Spleen (tissue), 11 donors: ENCODE results near the gene CCDC12. TPM values are rescaled to one million over a fixed set of nuclear protein-coding genes. Genes with fewer than 3 reads are reported as not detected.

Source experiments
- DNase-seq: peaks from one replicate; pipeline ENCODE4 v3.0.0-alpha.2; 2020
- H3K27ac ChIP-seq, 8 donors: fragments of 200-600 bp; sonication (generic) in 7 of 8; 1 replicate in 4 of 8; 2 replicates in 4 of 8; pipeline versions ENCODE4 v1.5.0 to v1.8.0; 2016 to 2021; ENCODE audit warnings: inconsistent platforms in 4 of 8, mild to moderate bottlenecking in 4 of 8, moderate library complexity in 1 of 8
- H3K27me3 ChIP-seq, 7 donors: fragments of 200-600 bp; sonication (generic) in 6 of 7; replicated peaks in 1 of 7; 1 replicate in 4 of 7; 2 replicates in 3 of 7; pipeline versions ENCODE4 v1.5.0 to v1.8.0; 2016 to 2021; ENCODE audit warnings: inconsistent platforms in 3 of 7, mild to moderate bottlenecking in 1 of 7
- H3K36me3 ChIP-seq, 6 donors: fragments of 200-600 bp; sonication (generic) in 5 of 6; 1 replicate in 4 of 6; 2 replicates in 2 of 6; pipeline versions ENCODE4 v1.5.0 to v1.8.0; 2016 to 2021; ENCODE audit warnings: inconsistent platforms in 2 of 6
- H3K4me1 ChIP-seq, 6 donors: fragments of 200-600 bp; sonication (generic) in 5 of 6; 1 replicate in 3 of 6; 2 replicates in 3 of 6; pipeline versions ENCODE4 v1.5.0 to v1.8.0; 2016 to 2021; ENCODE audit warnings: inconsistent platforms in 3 of 6
- H3K4me3 ChIP-seq, 8 donors: fragments of 200-600 bp; sonication (generic) in 7 of 8; 1 replicate in 4 of 8; 2 replicates in 4 of 8; pipeline versions ENCODE4 v1.5.0 to v1.8.0; 2016 to 2021; ENCODE audit warnings: inconsistent platforms in 4 of 8, mild to moderate bottlenecking in 4 of 8, moderate library complexity in 2 of 8
- H3K9me3 ChIP-seq, 8 donors: fragments of 200-600 bp; sonication (generic) in 7 of 8; 1 replicate in 4 of 8; 2 replicates in 4 of 8; pipeline versions ENCODE4 v1.5.0 to v1.8.0; 2016 to 2021; ENCODE audit warnings: inconsistent platforms in 4 of 8
- POLR2A ChIP-seq, 3 donors: fragments of 450-650 bp; IDR thresholded peaks; one replicate each; pipeline ENCODE4 v1.5.1; 2017; ENCODE audit warnings: antibody characterized with exemption in 3 of 3, mild to moderate bottlenecking in 1 of 3
- POLR2AphosphoS5 ChIP-seq, 3 donors: sonication (generic); formaldehyde crosslinking; IDR thresholded peaks; one replicate each; pipeline ENCODE4 v1.5.1; 2017; ENCODE audit warnings: antibody characterized with exemption in 3 of 3
- WGBS, 5 donors: extraction: QIAGEN DNeasy Blood & Tissue Kit in 3 of 5; methylation state at CpG; one replicate each; pipeline versions ENCODE4 v1.1.5 to v1.1.7; 2013 to 2018; 5-methylcytosine and 5-hydroxymethylcytosine counted together
- intact Hi-C: fragments of 100-400 bp; cut with DNase I; formaldehyde crosslinking; loops from one replicate; pipeline ENCODE4 v1.15.0; 2023; ENCODE audit warnings: low total_unique reads
- polyA plus RNA-seq, 3 donors: library from polyadenylated mRNA; stranded (reverse); fragments of 200-250 nt; gene quantifications; one replicate each; pipeline ENCODE4 v1.2.1, GENCODE V29; 2013
- total RNA-seq, 7 donors: library from RNA; depleted of rRNA in 3 of 7; stranded (reverse); fragments of >200 nt in 3 of 7; fragmentation: NEBNext Ultra II Directional in 4 of 7; extraction: Animal tissue kit (Norgen Biotek cat#: 25700) in 4 of 7; gene quantifications; one replicate each; pipeline versions ENCODE4 v1.1.0 to v1.2.1, GENCODE V29; 2016 to 2021
- TF ChIP-seq, protein P1 (sequence below), 11 experiments: fragments of 200-600 bp in 7 of 11; fragments of 450-650 bp in 4 of 11; sonication (generic) in 4 of 11; IDR thresholded peaks in 8 of 11; conservative IDR thresholded peaks in 3 of 11; 1 replicate in 7 of 11; 2 replicates in 4 of 11; pipeline versions ENCODE4 v1.4.0 to v1.8.0; 2016 to 2021; ENCODE audit warnings: antibody characterized with exemption in 11 of 11, inconsistent platforms in 4 of 11, mild to moderate bottlenecking in 1 of 11
- donor health status: healthy with polysubstance abuse.
- donor health status: DM: no; HTN: no; CAD: no; lungs with moderate emphysema.
- donor health status: DM: no; HTN: no; CAD: no.
- donor health status: Bipolar disorder and iron deficiency.
- donor health status: healthy.
- donor health status: DM: no; HTN: no; CAD: no.
- donor health status: DM: yes; HTN: yes; CAD: no.

Gene CCDC12
- total and polyA plus RNA-seq, 10 donors: 36.5 to 124 (median 55.7) TPM

DNA sequence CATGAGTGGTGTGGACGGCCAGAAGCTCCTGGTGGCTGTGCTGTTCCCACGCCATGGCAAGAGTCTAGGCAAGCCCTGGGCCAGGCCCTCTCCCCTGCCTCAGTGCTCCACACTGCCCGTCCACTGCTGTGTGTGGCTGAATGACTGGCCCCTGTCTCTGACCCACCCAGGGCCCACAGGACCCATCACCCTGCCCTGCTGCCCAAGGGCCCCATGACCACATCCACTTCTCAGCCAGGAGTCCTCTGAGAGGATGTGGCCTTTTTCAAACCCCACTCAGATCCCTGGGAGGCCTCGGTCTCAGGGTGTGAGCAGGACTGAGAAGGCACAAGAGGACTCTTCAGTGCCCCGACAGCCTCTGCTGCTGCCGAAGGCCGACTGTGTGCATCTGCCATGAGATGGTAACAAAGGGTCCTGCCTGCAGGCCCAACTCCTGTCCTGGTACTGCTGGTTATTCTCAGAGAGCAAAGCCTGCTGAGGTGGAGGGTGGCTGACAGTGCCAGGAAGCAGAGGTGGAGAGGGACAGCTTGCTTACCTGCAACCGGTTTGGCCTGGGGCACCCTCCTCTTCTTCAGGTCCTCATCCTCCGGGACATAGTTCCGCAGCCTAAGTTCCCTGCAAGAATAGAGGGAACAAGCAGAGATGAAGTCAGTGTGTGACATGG lies 51.5 kb downstream of the CCDC12 start:
- TF ChIP-seq, protein P1, sequence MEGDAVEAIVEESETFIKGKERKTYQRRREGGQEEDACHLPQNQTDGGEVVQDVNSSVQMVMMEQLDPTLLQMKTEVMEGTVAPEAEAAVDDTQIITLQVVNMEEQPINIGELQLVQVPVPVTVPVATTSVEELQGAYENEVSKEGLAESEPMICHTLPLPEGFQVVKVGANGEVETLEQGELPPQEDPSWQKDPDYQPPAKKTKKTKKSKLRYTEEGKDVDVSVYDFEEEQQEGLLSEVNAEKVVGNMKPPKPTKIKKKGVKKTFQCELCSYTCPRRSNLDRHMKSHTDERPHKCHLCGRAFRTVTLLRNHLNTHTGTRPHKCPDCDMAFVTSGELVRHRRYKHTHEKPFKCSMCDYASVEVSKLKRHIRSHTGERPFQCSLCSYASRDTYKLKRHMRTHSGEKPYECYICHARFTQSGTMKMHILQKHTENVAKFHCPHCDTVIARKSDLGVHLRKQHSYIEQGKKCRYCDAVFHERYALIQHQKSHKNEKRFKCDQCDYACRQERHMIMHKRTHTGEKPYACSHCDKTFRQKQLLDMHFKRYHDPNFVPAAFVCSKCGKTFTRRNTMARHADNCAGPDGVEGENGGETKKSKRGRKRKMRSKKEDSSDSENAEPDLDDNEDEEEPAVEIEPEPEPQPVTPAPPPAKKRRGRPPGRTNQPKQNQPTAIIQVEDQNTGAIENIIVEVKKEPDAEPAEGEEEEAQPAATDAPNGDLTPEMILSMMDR (IDR thresholded peaks at IDR 0.05 in 8 of 11, conservative IDR thresholded peaks at IDR 0.05 in 3 of 11): no peak
- peak in 1 of 3 donors; percentile 45 for TF ChIP-seq POLR2AphosphoS5 (IDR thresholded peaks at IDR 0.05)
- no peak for TF ChIP-seq POLR2A (IDR thresholded peaks at IDR 0.05)
- DNase-seq: peak; percentile 69
- intact Hi-C loops: no loop called here
- H3K27ac ChIP-seq: peak overlapping the region in 5 of 8 donors; percentile 82 to 89 (median 87)
- WGBS, 5 donors: 88 to 91% (median 89%) methylated on average over 7 to 10 of the region's 10 CpGs
- peaks cover 0 to 9% (median 0%) of the 10 kb centered on the region in 8 donors for H3K9me3 ChIP-seq
- H3K4me1 ChIP-seq: peaks cover 44 to 73% (median 68%) of the 10 kb centered on the region in 6 donors
- H3K4me3 ChIP-seq: no peak overlapping the region
- no peaks in the 10 kb centered on the region for H3K27me3 ChIP-seq
- peaks cover 2 to 67% (median 56%) of the 10 kb centered on the region in 6 donors for H3K36me3 ChIP-seq

DNA sequence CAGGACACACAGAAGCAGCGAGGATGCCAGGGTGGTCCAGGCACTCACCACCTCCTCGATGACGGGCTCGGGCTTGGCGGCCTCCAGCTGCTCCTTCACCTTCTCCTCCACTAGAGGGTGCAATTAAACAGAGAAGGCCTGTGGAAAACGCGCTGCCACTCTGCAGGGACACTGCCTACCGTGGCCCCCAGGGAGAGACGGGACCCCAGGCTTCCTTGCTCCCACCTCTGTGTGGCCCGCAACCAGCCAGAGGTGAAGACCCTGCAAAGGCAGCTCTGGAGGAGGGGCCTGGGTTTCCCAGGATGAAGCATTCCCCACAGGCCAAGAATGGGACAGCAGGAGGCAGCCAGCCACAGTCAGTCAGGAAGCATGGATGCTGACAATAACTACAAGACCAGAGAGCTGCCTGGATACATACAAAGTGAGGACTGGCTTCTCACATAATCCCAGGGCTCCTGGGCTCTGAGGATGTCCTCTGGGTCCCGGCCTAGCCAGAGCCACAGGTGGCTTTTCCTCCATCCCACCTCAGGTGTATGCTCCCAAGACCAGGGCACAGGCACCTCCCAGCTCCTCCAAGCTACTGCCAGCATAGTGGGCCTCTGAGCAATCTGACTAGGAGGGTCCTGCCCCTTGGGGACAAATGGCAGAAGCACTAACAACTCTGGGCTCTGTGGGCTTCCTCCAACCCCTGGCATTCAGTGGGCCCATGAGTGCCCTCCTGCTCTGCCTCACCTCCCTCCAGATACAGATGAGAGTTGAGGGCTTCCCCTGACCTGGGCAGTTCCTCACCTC lies 52.8 kb downstream of the CCDC12 start:
- TF ChIP-seq, protein P1 (IDR thresholded peaks at IDR 0.05 in 8 of 11, conservative IDR thresholded peaks at IDR 0.05 in 3 of 11): peak; percentile 39 to 85 (median 71)
- TF ChIP-seq POLR2AphosphoS5 (IDR thresholded peaks at IDR 0.05) (peak in 2 of 3 donors; percentile 35 to 60), POLR2A (IDR thresholded peaks at IDR 0.05) (no peak)
- Histone ChIP-seq H3K4me3 (no peak overlapping the region), H3K9me3 (peaks cover 0 to 4% (median 0%) of the 10 kb centered on the region in 8 donors), H3K4me1 (peaks cover 35 to 60% (median 55%) of the 10 kb centered on the region in 6 donors), H3K27ac (peak overlapping the region in 4 of 8 donors; percentile 29 to 89 (median 88)), H3K27me3 (no peaks in the 10 kb centered on the region), H3K36me3 (peaks cover 2 to 80% (median 68%) of the 10 kb centered on the region in 6 donors)
- WGBS, 5 donors: 55 to 59% (median 55%) methylated on average over 7 to 11 of the region's 11 CpGs
- intact Hi-C loops: loop anchor here (2.0 kb wide), 1 partner anchor 75 kb away; no protein-coding TSS in a partner anchor
- peak; percentile 85 for DNase-seq

DNA sequence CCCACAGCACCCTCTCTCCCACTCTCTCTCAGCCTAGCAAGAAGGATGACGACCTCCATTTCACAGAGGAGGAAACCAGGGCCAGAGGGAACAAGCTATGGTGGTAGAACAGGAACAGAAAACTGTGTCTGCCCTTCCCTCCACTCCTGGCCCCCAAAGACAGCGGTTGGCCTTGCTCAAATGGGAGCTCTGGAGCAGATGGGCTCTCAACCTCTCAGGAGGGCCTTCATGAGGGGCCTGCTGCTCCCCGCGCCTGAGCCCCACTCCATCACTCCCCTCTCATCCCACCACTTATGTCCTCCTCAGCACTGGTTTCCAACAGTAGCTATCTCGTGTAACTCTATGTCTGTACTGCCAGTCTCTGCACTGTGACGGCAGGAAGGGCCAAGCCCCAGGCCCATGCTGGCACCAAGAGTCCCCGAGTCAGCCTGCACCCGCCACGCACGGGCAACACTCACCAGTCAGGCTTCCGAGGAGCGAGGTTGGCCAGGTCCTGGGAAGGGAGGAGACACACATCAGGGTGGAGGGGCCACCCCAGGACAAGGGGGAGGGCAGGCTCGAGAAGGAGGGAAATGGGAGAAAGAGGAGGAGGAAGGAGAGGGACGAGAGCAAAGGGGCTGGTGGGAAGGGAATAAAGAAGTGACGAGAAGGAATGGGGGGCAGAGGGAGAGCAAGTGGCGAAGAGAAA lies 53.5 kb downstream of the CCDC12 start:
- Histone ChIP-seq H3K4me1 (peaks cover 28 to 52% (median 48%) of the 10 kb centered on the region in 6 donors), H3K9me3 (no peaks in the 10 kb centered on the region), H3K36me3 (peaks cover 2 to 88% (median 75%) of the 10 kb centered on the region in 6 donors), H3K27me3 (no peaks in the 10 kb centered on the region), H3K27ac (peak overlapping the region in 2 of 8 donors; percentile 88 to 89), H3K4me3 (no peak overlapping the region)
- TF ChIP-seq POLR2AphosphoS5 (IDR thresholded peaks at IDR 0.05) (no peak), POLR2A (IDR thresholded peaks at IDR 0.05) (no peak)
- TF ChIP-seq, protein P1 (IDR thresholded peaks at IDR 0.05 in 8 of 11, conservative IDR thresholded peaks at IDR 0.05 in 3 of 11): no peak
- WGBS, 5 donors: 89 to 93% (median 91%) methylated on average over 14 to 16 of the region's 16 CpGs
- intact Hi-C loops: loop anchor here (2.0 kb wide), 1 partner anchor 76 kb away; no protein-coding TSS in a partner anchor
- peak; percentile 74 for DNase-seq
